ENCODE measurements around the gene SLC22A2. TPM values are rescaled to one million over a fixed set of nuclear protein-coding genes. Genes with fewer than 3 reads are reported as not detected.

SLC22A2 gene
- total RNA-seq, 1 donor = not detected

DNA sequence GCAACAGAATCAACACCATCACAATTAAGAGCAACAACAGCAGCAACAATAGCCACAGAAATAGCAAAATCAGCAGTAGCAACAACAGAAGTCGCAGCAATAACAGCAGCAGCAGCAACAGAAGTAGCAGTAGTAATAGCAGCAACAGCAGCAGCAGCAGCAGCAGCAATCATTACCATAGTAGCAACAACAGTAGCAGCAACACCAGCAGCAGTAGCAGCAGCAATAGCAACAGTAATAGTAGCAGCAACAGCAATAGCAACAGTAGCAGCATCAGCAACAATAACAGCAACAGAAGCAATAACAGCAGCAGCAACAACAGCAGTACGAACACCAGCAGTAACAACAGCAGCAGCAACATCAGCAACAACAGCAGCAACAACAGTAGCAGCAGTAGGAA lies 39.8 kb downstream of the SLC22A2 start:
- no peak for DNase-seq (ENCODE audit: low read depth in 2 of 3, low spot score in 2 of 3)

- DNase-seq (ENCODE audit: low read depth in 2 of 3, low spot score in 2 of 3) = no peak
Measured at GRCh38 chr6:160217863-160218262, 40.8 kb downstream of the SLC22A2 start.

GRCh38 chr6:160217073-160217472 lies 41.5 kb downstream of the SLC22A2 start:
- no peak for DNase-seq (ENCODE audit: low read depth in 2 of 3, low spot score in 2 of 3)

DNA sequence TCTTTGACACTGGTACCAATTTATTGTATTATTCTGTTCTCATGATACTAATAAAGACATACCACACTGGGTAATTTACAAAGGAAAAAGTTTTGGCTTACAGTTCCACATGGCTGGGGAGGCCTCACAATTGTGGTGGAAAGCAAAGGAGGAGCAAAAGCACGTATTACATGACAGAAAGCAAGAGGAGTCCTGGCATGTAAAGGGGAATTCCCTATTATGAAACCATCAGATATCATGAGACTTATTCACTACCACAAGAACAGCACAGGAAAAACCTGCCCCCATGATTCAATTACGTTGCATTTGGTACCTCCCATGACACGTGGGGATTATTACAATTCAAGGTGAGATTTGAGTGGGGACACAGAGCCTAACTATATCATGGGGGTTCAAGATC lies 43.4 kb downstream of the SLC22A2 start:
- no peak for DNase-seq (ENCODE audit: low read depth in 2 of 3, low spot score in 2 of 3)

DNA sequence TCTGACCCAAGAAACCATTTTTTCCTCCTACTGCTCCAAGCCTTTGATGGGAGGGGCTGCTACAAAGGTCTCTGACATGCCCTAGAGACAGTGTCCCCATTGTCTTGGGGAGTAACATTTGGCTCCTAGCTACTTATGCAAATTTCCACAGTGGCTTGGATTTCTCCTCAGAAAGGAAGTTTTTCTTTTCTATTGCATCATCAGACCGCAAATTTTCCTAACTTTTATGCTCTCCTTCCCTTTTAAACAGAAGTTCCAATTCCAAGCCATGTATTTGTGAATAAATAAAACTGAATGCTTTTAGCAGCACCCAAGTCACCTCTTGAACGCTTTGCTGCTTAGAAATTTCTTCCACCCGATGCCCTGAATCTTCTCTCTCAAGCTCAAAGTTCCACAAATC lies 51.0 kb downstream of the SLC22A2 start:
- DNase-seq (ENCODE audit: low read depth in 2 of 3, low spot score in 2 of 3) = no peak

DNA sequence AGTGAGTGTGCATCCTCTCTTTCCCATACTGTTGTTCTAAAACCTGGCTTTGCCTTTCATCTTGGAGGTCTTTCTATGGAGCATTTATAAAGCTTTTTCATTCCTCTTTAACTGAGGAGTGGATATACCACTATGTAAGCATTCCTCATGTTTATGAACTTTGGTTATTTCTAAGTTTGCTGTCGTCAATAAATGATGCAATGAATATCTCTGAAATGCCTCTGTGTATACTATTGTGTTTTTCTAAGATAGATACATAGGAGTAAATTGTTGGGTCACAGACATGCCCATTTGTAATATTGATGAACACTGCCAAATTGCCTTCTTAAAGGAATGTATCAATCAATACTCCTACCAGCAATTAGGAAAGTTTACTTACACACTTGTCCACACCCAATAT lies 53.9 kb downstream of the SLC22A2 start:
- DNase-seq (ENCODE audit: low read depth in 2 of 3, low spot score in 2 of 3) = no peak

- no peak for DNase-seq (ENCODE audit: low read depth in 2 of 3, low spot score in 2 of 3)
Measured at GRCh38 chr6:160203953-160204352, 54.7 kb downstream of the SLC22A2 start.

- DNase-seq (ENCODE audit: low read depth in 2 of 3, low spot score in 2 of 3) = no peak
Measured at GRCh38 chr6:160203522-160203921, 55.1 kb downstream of the SLC22A2 start.

- DNase-seq (ENCODE audit: low read depth in 2 of 3, low spot score in 2 of 3) = no peak
Measured at GRCh38 chr6:160203076-160203475, 55.5 kb downstream of the SLC22A2 start.

DNA sequence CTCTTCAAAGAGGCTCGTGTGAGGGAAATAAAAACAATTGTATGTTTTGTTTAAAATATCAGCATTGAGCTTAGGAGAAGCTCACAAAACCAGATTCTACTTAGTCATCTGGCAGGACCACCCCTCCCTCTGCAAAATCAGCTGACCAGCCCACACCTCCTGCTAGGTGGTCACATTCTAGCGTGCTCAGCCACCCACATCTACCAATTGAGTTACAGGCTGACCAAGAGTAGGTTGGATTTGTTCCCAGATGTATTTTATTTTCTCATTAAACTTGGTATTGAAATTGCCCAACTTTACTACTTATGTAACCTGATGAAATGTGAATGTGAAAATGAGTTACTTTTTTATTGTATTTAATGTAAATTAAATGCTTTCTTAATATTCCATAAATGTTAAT lies 56.2 kb downstream of the SLC22A2 start:
- DNase-seq (ENCODE audit: low read depth in 2 of 3, low spot score in 2 of 3) = no peak

DNA sequence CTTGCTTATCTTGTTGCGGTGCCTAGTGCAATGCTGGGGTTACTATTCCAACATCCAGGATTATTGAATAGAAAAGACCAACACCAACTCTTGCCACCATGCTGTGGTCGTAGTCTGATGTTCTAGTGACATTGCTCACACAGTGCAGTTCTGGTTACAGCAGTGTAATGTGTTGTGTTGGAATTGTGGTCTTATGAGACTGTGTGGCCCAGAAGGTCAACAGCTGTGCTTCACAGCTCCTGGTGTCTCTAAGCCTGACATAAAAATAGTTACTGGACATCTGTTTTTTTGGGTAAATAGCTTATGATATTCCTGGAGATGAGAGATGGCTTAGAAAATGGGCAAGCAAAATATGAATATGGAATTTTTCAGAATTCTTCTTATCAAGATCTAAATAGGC lies 57.6 kb downstream of the SLC22A2 start:
- no peak for DNase-seq (ENCODE audit: low read depth in 2 of 3, low spot score in 2 of 3)

- DNase-seq (ENCODE audit: low read depth in 2 of 3, low spot score in 2 of 3) = no peak
Measured at GRCh38 chr6:160198606-160199211, 59.9 kb downstream of the SLC22A2 start.

DNA sequence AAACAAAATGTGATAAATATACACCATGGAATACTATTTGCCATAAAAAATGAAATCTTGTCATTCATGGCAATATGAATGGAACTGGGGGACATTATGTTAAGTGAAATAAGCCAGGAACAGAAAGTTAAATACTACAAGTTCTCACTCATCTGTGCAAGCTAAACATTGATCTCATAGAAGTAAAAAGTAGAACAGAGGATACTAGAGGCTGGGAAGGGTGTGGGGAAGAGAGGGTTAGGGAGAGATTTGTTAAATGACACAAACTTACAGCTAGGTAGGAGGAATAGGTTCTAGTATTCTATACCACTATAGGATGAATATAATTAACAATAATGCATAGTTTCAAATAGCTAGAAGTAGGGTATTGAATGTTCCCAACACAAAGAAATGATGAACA lies 61.0 kb downstream of the SLC22A2 start:
- no peak for DNase-seq (ENCODE audit: low read depth in 2 of 3, low spot score in 2 of 3)

GRCh38 chr6:160194808-160195207 lies 63.8 kb downstream of the SLC22A2 start:
- no peak for DNase-seq (ENCODE audit: low read depth in 2 of 3, low spot score in 2 of 3)

GRCh38 chr6:160192840-160193239 lies 65.8 kb downstream of the SLC22A2 start:
- no peak for DNase-seq (ENCODE audit: low read depth in 2 of 3, low spot score in 2 of 3)

DNA sequence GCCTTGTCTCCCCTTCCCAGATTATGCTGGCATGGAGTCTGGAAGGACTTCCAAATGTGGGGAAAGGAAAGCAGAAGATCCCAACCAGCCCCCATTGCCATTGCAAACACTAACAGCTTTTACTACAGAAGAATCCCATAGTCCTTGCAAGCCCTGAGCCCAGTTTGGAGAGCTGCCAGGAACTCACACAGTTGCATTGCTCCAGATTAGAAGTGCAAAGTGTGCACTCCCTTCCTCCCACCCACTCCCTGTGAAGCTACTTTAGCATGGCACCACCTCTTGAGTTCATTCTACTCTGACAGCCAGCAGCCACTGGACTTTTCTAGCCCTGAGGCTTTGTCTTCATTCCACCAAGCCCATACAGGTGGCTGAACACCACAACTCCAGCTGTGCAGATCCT lies 67.6 kb downstream of the SLC22A2 start:
- no peak for DNase-seq (ENCODE audit: low read depth in 2 of 3, low spot score in 2 of 3)

- no peak for DNase-seq (ENCODE audit: low read depth in 2 of 3, low spot score in 2 of 3)
Measured at GRCh38 chr6:160190081-160190480, 68.5 kb downstream of the SLC22A2 start.

GRCh38 chr6:160188773-160189172 lies 69.8 kb downstream of the SLC22A2 start:
- DNase-seq (ENCODE audit: low read depth in 2 of 3, low spot score in 2 of 3) = no peak

- no peak for DNase-seq (ENCODE audit: low read depth in 2 of 3, low spot score in 2 of 3)
Measured at GRCh38 chr6:160180706-160181105, 77.9 kb downstream of the SLC22A2 start.

DNA sequence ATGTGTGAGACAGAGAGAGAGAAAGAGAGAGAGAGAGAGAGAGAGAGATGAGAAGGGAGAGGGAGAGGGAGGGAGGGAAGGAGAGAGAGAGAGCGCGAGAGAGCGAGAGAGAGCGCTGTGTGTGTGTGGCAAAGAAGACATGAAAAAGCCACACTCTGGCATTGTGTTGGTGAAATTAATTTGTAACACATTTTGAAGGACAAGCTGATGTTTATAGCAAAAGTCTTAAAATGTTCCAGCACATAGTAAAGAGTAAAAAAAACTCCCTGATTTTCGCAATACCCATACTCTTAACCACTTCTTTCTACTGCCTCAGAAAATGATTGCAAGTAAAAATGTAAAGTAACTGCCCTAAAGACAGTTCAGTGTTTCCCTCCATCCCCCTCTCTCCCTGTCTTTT lies 80.3 kb downstream of the SLC22A2 start:
- DNase-seq (ENCODE audit: low read depth in 2 of 3, low spot score in 2 of 3) = no peak

DNA sequence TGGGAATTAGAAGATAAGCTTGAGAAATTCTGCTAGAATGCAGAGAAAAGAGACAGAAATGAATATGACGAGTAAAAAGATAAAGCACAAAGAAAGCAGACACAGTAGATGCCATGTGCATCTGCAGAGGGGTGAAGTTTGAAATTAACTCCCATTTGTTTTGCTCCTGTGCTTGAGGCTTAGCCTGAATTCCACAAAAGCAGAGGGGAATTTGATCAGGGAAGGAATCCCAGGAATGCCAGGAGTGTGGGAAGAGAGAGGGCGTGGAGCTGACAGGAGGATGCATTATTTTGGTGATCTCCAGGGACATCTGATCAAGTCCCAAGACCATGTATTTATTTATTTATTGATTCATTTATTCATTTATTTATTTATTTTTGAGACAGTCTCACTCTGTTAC lies 81.4 kb downstream of the SLC22A2 start:
- no peak for DNase-seq (ENCODE audit: low read depth in 2 of 3, low spot score in 2 of 3)

GRCh38 chr6:160174681-160175080 lies 83.9 kb downstream of the SLC22A2 start:
- DNase-seq (ENCODE audit: low read depth in 2 of 3, low spot score in 2 of 3) = no peak

- DNase-seq (ENCODE audit: low read depth in 2 of 3, low spot score in 2 of 3) = no peak
Measured at GRCh38 chr6:160173806-160174527, 84.7 kb downstream of the SLC22A2 start.
